Neuron (in vitro differentiated cells): ENCODE results near the gene AMIGO2.

Experiments
- H2AFZ ChIP-seq: one replicate; pipeline ENCODE4 v1.6.1; 2013; ENCODE audit warnings: low read depth, mild to moderate bottlenecking, inconsistent platforms, low read length, moderate library complexity
- H3K27me3 ChIP-seq: one replicate; pipeline ENCODE4 v1.6.1; 2013; ENCODE audit warnings: low read length; ENCODE audit not compliant: insufficient read depth
- H3K36me3 ChIP-seq: one replicate; pipeline ENCODE4 v1.6.1; 2013; ENCODE audit warnings: low read length; ENCODE audit not compliant: insufficient read depth
- H3K4me1 ChIP-seq: one replicate; pipeline ENCODE4 v1.6.1; 2013; ENCODE audit warnings: low read length; ENCODE audit not compliant: insufficient read depth
- H3K4me3 ChIP-seq: 2 replicates; pipeline ENCODE4 v1.5.1; 2013; ENCODE audit warnings: mild to moderate bottlenecking, low read length, moderate library complexity
- H3K9me3 ChIP-seq: one replicate; pipeline ENCODE4 v1.6.1; 2013; ENCODE audit warnings: low read length

Gene AMIGO2

GRCh38 chr12:47110011-47110541 is 30.3 kb upstream of the AMIGO2 start:
- Histone ChIP-seq H3K4me1 (no peaks in the 10 kb centered on the region), H3K36me3 (no peaks in the 10 kb centered on the region), H2AFZ (no peak overlapping the region), H3K27me3 (no peaks in the 10 kb centered on the region), H3K9me3 (no peaks in the 10 kb centered on the region), H3K4me3 (no peak overlapping the region)

DNA sequence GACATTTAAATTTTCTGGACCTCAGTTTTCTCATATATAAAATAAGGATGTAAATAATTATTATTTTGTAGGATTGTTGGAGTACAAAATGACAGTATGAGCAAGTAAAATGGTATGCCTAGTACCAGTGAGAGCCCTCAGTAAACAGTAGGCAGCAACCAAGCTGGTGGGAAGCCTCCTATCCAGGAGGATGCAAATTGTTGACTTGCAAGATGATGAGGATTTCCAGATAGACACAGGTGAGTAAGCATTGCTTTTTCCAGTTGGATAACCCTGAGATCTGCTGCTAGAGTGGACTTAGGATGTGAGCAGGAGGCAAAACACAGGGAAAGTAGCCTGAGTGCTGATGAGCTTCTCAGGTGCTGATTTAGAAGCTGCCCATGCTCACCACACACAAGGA is 28.2 kb upstream of the AMIGO2 start:
- Histone ChIP-seq H3K9me3 (no peaks in the 10 kb centered on the region), H3K27me3 (no peaks in the 10 kb centered on the region), H3K4me3 (no peak overlapping the region), H2AFZ (no peak overlapping the region), H3K36me3 (no peaks in the 10 kb centered on the region), H3K4me1 (no peaks in the 10 kb centered on the region)

GRCh38 chr12:47107446-47107845 is 27.7 kb upstream of the AMIGO2 start:
- no peak overlapping the region for H3K4me3 ChIP-seq
- H3K27me3 ChIP-seq: no peaks in the 10 kb centered on the region
- no peaks in the 10 kb centered on the region for H3K36me3 ChIP-seq
- no peaks in the 10 kb centered on the region for H3K9me3 ChIP-seq
- no peaks in the 10 kb centered on the region for H3K4me1 ChIP-seq
- H2AFZ ChIP-seq: no peak overlapping the region

- Histone ChIP-seq H3K27me3 (no peaks in the 10 kb centered on the region), H3K9me3 (no peaks in the 10 kb centered on the region), H3K4me1 (no peaks in the 10 kb centered on the region), H3K36me3 (no peaks in the 10 kb centered on the region), H2AFZ (no peak overlapping the region), H3K4me3 (no peak overlapping the region)
Observed at GRCh38 chr12:47105914-47106674, 26.3 kb upstream of the AMIGO2 start.

DNA sequence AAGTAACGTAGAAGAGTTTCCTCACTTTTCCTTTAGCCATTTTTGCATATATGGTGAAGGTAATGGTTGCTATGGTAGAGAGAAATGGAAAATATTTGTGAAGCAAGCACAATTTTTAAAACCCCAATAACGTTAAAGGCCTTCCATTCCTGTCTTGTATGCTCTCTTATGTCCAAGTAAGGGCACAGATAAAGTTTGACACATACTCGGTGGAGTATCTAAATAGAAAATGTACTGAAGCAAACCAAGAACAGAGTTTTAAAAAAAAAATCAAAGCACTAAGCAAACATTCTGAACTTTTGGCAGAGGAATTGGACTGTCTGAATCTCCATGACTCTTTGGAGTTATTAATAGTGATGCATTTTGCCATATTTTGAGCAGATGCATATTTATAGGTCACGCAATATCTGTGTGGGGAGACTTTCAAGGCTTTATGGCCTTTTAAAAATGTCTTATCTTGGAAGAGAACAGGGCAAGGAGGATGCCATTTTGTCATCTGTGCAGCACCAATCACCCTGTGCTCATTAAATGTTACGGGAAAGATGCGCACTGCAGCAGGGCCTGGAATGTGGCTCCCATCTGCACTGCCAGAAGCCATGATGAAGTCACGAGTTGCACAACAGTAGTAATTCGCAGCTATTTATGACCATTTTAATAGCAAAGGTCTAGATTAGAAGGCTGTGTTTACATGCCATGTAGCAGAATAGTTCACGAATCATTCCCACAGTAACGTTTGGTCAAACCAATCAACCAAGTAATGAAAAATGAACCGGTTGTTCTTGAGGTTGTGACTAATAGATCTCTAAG is 23.3 kb upstream of the AMIGO2 start:
- Histone ChIP-seq H2AFZ (no peak overlapping the region), H3K4me1 (no peaks in the 10 kb centered on the region), H3K9me3 (no peaks in the 10 kb centered on the region), H3K4me3 (no peak overlapping the region), H3K36me3 (no peaks in the 10 kb centered on the region), H3K27me3 (no peaks in the 10 kb centered on the region)

GRCh38 chr12:47102406-47102805 is 22.6 kb upstream of the AMIGO2 start:
- no peaks in the 10 kb centered on the region for H3K27me3 ChIP-seq
- H3K9me3 ChIP-seq: no peaks in the 10 kb centered on the region
- no peaks in the 10 kb centered on the region for H3K36me3 ChIP-seq
- no peaks in the 10 kb centered on the region for H3K4me1 ChIP-seq
- H3K4me3 ChIP-seq: no peak overlapping the region
- no peak overlapping the region for H2AFZ ChIP-seq

- Histone ChIP-seq H3K4me1 (no peaks in the 10 kb centered on the region), H2AFZ (no peak overlapping the region), H3K36me3 (no peaks in the 10 kb centered on the region), H3K9me3 (no peaks in the 10 kb centered on the region), H3K4me3 (no peak overlapping the region), H3K27me3 (no peaks in the 10 kb centered on the region)
Observed at GRCh38 chr12:47100160-47100559, 20.4 kb upstream of the AMIGO2 start.

DNA sequence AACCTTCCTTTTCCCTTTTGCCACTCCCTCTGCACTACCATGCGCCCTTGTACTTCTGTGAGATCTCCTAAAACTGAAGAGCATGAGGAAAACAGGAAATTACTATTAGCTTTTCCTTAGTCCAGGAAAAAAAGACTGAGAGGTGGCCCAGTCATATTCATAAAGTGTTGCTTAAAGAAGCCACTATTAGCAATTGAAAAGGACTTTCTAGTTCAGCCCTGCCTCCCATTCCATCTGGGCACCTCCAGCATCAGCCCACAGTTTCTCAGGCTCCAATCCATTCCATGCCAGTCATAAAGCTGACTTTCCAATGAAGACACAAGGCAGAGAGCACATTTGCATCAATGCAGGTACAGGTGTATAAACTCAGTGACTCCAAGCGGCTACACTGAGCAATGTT is 19.9 kb upstream of the AMIGO2 start:
- no peaks in the 10 kb centered on the region for H3K27me3 ChIP-seq
- H2AFZ ChIP-seq: no peak overlapping the region

DNA sequence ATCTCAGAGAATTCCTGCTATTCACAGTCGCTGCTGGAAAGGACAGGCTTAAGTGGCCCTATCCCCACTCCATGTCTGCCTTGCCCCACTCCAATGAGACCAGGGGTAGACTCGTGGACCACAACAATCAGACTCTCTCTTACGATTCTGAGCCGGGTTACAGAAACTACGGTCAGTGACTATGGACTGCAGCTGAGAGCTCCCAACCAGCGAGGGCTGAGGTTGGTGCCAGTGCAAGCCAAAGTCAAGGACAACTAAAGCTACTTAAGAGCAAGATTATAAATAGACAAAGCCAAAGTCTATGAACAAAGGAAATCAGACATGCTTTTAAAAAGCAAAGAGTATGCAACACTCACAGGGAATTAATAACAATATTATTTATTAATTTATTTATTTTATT is 18.3 kb upstream of the AMIGO2 start:
- no peak overlapping the region for H3K4me3 ChIP-seq
- H2AFZ ChIP-seq: no peak overlapping the region
- no peaks in the 10 kb centered on the region for H3K9me3 ChIP-seq
- no peaks in the 10 kb centered on the region for H3K36me3 ChIP-seq
- H3K27me3 ChIP-seq: no peaks in the 10 kb centered on the region
- H3K4me1 ChIP-seq: no peaks in the 10 kb centered on the region

More for the DNA sequence above, 19.9 kb upstream of the AMIGO2 start:
- Histone ChIP-seq H3K4me1 (no peaks in the 10 kb centered on the region), H3K9me3 (no peaks in the 10 kb centered on the region), H3K36me3 (no peaks in the 10 kb centered on the region), H3K4me3 (no peak overlapping the region)

DNA sequence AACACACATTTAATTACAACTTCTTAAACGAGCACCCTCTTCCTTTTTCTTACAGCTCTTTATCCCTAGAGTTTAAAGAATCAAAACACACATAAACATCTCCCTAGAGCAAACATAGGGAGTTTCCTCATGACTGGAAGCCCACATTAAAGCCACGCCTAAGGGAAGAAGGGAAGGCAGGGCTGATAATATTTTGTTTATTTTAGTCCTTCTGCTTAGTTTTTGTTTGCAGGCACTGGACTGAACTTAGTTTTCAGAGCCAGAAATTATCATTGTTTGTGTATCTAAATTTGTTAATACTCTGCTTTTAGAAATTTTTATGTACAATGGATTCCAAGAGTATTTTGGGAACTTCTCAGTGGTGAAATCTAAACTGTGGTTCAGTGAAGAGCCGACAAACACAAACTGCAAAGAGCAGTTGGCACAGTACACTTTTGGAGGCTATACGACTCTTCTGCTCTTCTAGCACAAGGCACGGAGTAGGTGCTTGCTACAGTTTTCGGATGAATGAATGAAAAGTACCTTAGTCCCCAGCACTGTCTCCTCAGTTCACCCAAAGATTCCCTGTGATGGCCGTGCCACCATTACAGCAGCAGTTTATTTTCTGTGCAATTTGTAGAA is 17.6 kb upstream of the AMIGO2 start:
- Histone ChIP-seq H3K36me3 (no peaks in the 10 kb centered on the region), H3K27me3 (no peaks in the 10 kb centered on the region), H3K9me3 (no peaks in the 10 kb centered on the region), H3K4me1 (no peaks in the 10 kb centered on the region), H2AFZ (no peak overlapping the region), H3K4me3 (no peak overlapping the region)

GRCh38 chr12:47095446-47096236 is 15.9 kb upstream of the AMIGO2 start:
- Histone ChIP-seq H3K9me3 (no peaks in the 10 kb centered on the region), H3K36me3 (no peaks in the 10 kb centered on the region), H3K27me3 (no peaks in the 10 kb centered on the region), H3K4me1 (no peaks in the 10 kb centered on the region), H3K4me3 (no peak overlapping the region), H2AFZ (no peak overlapping the region)

DNA sequence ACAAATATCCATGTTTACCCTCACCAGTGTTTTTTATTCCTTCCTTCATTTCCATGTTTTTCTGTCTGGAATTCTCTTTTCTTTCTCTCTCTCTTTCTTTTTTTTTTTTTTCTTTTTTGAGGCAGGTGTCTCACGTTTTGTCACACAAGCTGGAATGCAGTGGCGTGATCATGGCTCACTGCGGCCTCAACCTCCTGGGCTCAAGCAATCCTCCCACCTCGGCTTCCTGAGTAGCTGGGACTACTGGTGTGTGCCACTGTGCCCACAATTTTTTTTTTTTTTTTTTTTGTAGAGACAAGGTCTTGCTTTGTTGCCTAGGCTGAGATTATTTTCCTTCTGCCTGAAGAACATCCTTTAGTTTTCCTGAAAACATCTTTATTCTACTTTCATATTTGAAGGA is 15.0 kb upstream of the AMIGO2 start:
- no peak overlapping the region for H3K4me3 ChIP-seq
- H3K4me1 ChIP-seq: no peaks in the 10 kb centered on the region
- no peak overlapping the region for H2AFZ ChIP-seq
- no peaks in the 10 kb centered on the region for H3K27me3 ChIP-seq
- no peaks in the 10 kb centered on the region for H3K36me3 ChIP-seq
- H3K9me3 ChIP-seq: no peaks in the 10 kb centered on the region
